ENCODE results near the gene ADAM15. TPM values are rescaled to one million over a fixed set of nuclear protein-coding genes. Genes with fewer than 3 reads are reported as not detected.

The ADAM15 gene
- total RNA-seq, 1 experiment from 2014 or later: 38.4 TPM

- TF ChIP-seq, protein P1, sequence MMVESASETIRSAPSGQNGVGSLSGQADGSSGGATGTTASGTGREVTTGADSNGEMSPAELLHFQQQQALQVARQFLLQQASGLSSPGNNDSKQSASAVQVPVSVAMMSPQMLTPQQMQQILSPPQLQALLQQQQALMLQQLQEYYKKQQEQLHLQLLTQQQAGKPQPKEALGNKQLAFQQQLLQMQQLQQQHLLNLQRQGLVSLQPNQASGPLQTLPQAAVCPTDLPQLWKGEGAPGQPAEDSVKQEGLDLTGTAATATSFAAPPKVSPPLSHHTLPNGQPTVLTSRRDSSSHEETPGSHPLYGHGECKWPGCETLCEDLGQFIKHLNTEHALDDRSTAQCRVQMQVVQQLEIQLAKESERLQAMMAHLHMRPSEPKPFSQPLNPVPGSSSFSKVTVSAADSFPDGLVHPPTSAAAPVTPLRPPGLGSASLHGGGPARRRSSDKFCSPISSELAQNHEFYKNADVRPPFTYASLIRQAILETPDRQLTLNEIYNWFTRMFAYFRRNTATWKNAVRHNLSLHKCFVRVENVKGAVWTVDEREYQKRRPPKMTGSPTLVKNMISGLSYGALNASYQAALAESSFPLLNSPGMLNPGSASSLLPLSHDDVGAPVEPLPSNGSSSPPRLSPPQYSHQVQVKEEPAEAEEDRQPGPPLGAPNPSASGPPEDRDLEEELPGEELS (CRISPR knock-in tag; IDR thresholded peaks at IDR 0.05): no peak
- TF ChIP-seq, protein P2, sequence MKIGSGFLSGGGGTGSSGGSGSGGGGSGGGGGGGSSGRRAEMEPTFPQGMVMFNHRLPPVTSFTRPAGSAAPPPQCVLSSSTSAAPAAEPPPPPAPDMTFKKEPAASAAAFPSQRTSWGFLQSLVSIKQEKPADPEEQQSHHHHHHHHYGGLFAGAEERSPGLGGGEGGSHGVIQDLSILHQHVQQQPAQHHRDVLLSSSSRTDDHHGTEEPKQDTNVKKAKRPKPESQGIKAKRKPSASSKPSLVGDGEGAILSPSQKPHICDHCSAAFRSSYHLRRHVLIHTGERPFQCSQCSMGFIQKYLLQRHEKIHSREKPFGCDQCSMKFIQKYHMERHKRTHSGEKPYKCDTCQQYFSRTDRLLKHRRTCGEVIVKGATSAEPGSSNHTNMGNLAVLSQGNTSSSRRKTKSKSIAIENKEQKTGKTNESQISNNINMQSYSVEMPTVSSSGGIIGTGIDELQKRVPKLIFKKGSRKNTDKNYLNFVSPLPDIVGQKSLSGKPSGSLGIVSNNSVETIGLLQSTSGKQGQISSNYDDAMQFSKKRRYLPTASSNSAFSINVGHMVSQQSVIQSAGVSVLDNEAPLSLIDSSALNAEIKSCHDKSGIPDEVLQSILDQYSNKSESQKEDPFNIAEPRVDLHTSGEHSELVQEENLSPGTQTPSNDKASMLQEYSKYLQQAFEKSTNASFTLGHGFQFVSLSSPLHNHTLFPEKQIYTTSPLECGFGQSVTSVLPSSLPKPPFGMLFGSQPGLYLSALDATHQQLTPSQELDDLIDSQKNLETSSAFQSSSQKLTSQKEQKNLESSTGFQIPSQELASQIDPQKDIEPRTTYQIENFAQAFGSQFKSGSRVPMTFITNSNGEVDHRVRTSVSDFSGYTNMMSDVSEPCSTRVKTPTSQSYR (CRISPR knock-in tag; IDR thresholded peaks at IDR 0.05): no peak
- TF ChIP-seq TP53 (CRISPR knock-in tag; IDR thresholded peaks at IDR 0.05) (no peak), FOXK1 (CRISPR knock-in tag; IDR thresholded peaks at IDR 0.05) (no peak), IRF1 (CRISPR knock-in tag; IDR thresholded peaks at IDR 0.05) (no peak), E2F1 (CRISPR knock-in tag; IDR thresholded peaks at IDR 0.05) (no peak), ATF1 (CRISPR knock-in tag; IDR thresholded peaks at IDR 0.05) (no peak), GRHL2 (CRISPR knock-in tag; IDR thresholded peaks at IDR 0.05; ENCODE audit: insufficient replicate concordance, severe bottlenecking) (no peak)
- TF ChIP-seq, protein P3, sequence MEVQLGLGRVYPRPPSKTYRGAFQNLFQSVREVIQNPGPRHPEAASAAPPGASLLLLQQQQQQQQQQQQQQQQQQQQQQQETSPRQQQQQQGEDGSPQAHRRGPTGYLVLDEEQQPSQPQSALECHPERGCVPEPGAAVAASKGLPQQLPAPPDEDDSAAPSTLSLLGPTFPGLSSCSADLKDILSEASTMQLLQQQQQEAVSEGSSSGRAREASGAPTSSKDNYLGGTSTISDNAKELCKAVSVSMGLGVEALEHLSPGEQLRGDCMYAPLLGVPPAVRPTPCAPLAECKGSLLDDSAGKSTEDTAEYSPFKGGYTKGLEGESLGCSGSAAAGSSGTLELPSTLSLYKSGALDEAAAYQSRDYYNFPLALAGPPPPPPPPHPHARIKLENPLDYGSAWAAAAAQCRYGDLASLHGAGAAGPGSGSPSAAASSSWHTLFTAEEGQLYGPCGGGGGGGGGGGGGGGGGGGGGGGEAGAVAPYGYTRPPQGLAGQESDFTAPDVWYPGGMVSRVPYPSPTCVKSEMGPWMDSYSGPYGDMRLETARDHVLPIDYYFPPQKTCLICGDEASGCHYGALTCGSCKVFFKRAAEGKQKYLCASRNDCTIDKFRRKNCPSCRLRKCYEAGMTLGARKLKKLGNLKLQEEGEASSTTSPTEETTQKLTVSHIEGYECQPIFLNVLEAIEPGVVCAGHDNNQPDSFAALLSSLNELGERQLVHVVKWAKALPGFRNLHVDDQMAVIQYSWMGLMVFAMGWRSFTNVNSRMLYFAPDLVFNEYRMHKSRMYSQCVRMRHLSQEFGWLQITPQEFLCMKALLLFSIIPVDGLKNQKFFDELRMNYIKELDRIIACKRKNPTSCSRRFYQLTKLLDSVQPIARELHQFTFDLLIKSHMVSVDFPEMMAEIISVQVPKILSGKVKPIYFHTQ (CRISPR knock-in tag; IDR thresholded peaks at IDR 0.05): no peak
These were observed 37.5 kb upstream of the ADAM15 start (continued) for GRCh38 chr1:155013632-155014031.

- CTCF ChIA-PET: interaction anchor here (0.6 to 6.8 kb wide), 7 partner anchors 15 to 158 kb away, joined by 3 to 79 read pairs (median 46); partner anchors contain the start of genes ADAM15, EFNA4, KRTCAP2 and LENEP
- H3K4me3 Mint-ChIP-seq: no peak overlapping the region
- H3K9me3 Mint-ChIP-seq: no peaks in the 10 kb centered on the region
- POLR2A ChIA-PET: interaction anchor here (3.5 kb wide), 2 partner anchors 12 to 16 kb away, joined by 22 to 28 read pairs; partner anchors contain the start of gene ZBTB7B
- DNase-seq (ENCODE audit: low spot score) (no peak), ATAC-seq (no peak)
- H3K27ac Mint-ChIP-seq: no peak overlapping the region
- H3K27me3 Mint-ChIP-seq (ENCODE audit: low read depth): peaks cover 4% of the 10 kb centered on the region; the same call in 1 of the 2 replicates
- peaks cover 8% of the 10 kb centered on the region; the same call in 1 of the 2 replicates for H3K36me3 Mint-ChIP-seq
- H3K4me1 Mint-ChIP-seq: peaks cover 53% of the 10 kb centered on the region
- TF ChIP-seq GABPB1 (CRISPR knock-in tag; IDR thresholded peaks at IDR 0.05) (no peak), ZNF532 (CRISPR knock-in tag; IDR thresholded peaks at IDR 0.05; ENCODE audit: borderline replicate concordance) (no peak), ZNF425 (CRISPR knock-in tag; conservative IDR thresholded peaks at IDR 0.05) (no peak)
- TF ChIP-seq, protein P4, sequence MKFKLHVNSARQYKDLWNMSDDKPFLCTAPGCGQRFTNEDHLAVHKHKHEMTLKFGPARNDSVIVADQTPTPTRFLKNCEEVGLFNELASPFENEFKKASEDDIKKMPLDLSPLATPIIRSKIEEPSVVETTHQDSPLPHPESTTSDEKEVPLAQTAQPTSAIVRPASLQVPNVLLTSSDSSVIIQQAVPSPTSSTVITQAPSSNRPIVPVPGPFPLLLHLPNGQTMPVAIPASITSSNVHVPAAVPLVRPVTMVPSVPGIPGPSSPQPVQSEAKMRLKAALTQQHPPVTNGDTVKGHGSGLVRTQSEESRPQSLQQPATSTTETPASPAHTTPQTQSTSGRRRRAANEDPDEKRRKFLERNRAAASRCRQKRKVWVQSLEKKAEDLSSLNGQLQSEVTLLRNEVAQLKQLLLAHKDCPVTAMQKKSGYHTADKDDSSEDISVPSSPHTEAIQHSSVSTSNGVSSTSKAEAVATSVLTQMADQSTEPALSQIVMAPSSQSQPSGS (CRISPR knock-in tag; IDR thresholded peaks at IDR 0.05; ENCODE audit: borderline replicate concordance, low read depth): no peak
These were observed 36.2 kb upstream of the ADAM15 start for GRCh38 chr1:155014709-155015508.

Measured in WTC11 (cell line).